ENCODE results near the gene KRT13. TPM values are rescaled to one million over a fixed set of nuclear protein-coding genes. Genes with fewer than 3 reads are reported as not detected.

KRT13 gene
- total RNA-seq, 2 donors from 2014 or later, result not detected

GRCh38 chr17:41453066-41453465, 52.3 kb downstream of the KRT13 start:
- no peaks in the 10 kb centered on the region for H3K4me1 ChIP-seq
- H3K4me3 ChIP-seq, result no peak overlapping the region
- no peaks in the 10 kb centered on the region for H3K36me3 ChIP-seq
- H3K27ac ChIP-seq, result no peak overlapping the region
- no peak for DNase-seq (ENCODE audit: low spot score)
- no peaks in the 10 kb centered on the region for H3K27me3 ChIP-seq
- H3K9me3 ChIP-seq, result peaks cover 0 to 16% of the 10 kb centered on the region in 2 donors
- TF ChIP-seq CTCF (IDR thresholded peaks at IDR 0.05), result no peak

- no peak for DNase-seq (ENCODE audit: low spot score)
- Histone ChIP-seq H3K4me1 (no peaks in the 10 kb centered on the region), H3K27me3 (no peaks in the 10 kb centered on the region), H3K27ac (no peak overlapping the region), H3K36me3 (no peaks in the 10 kb centered on the region), H3K9me3 (peaks cover 0 to 16% of the 10 kb centered on the region in 2 donors), H3K4me3 (no peak overlapping the region)
- no peak for TF ChIP-seq CTCF (IDR thresholded peaks at IDR 0.05)
Observed at GRCh38 chr17:41452281-41452680, 53.1 kb downstream of the KRT13 start.

- peaks cover 0 to 16% of the 10 kb centered on the region in 2 donors for H3K9me3 ChIP-seq
- no peaks in the 10 kb centered on the region for H3K27me3 ChIP-seq
- no peak overlapping the region for H3K4me3 ChIP-seq
- no peak for DNase-seq (ENCODE audit: low spot score)
- no peaks in the 10 kb centered on the region for H3K4me1 ChIP-seq
- H3K36me3 ChIP-seq, result no peaks in the 10 kb centered on the region
- no peak for TF ChIP-seq CTCF (IDR thresholded peaks at IDR 0.05)
- no peak overlapping the region for H3K27ac ChIP-seq
Observed at GRCh38 chr17:41451154-41451728, 54.2 kb downstream of the KRT13 start.

Small RNA genes lying within 50 kb of the gene (microRNA-seq; reads per million reads assigned to microRNA genes)
- 0 reads per million in 2 donors for gene MIR6510 (ENCODE audit: borderline number of aligned reads in 2 of 2, borderline replicate concordance in 1 of 2)

Other genes with a start within 250 kb of the KRT13 start
- gene KRTAP9-6, start 240.2 kb downstream of the KRT13 start, total RNA-seq, result not detected
- gene KRTAP9-7, start 229.9 kb downstream of the KRT13 start, total RNA-seq, result not detected
- gene KRTAP29-1, start 202.8 kb downstream of the KRT13 start, total RNA-seq, result not detected
- not detected for gene KRTAP16-1, start 196.3 kb downstream of the KRT13 start, total RNA-seq
- gene KRTAP17-1, start 189.9 kb downstream of the KRT13 start, total RNA-seq, result not detected
- gene KRT33A, start 154.8 kb downstream of the KRT13 start, total RNA-seq, result not detected
- gene KRT33B, start 135.8 kb downstream of the KRT13 start, total RNA-seq, result not detected
- not detected for gene KRT34, start 123.3 kb downstream of the KRT13 start, total RNA-seq
- not detected for gene KRT31, start 108.0 kb downstream of the KRT13 start, total RNA-seq
- gene KRT37, start 81.0 kb downstream of the KRT13 start, total RNA-seq, result not detected
- gene KRT38, start 64.6 kb downstream of the KRT13 start, total RNA-seq, result not detected
- not detected for gene KRT32, start 38.2 kb downstream of the KRT13 start, total RNA-seq
- not detected for gene KRT35, start 24.5 kb downstream of the KRT13 start, total RNA-seq
- not detected for gene KRT36, start 15.7 kb downstream of the KRT13 start, total RNA-seq
- gene KRT15, start 13.3 kb upstream of the KRT13 start, total RNA-seq, result under 1 TPM in 1 of 2 donors, not detected in 1; 0.47 TPM
- 100 to 1,000 TPM in 1 of 2 donors, 10 to 100 TPM in 1; 27.8 to 165 TPM for gene KRT19, start 22.7 kb upstream of the KRT13 start, total RNA-seq
- gene KRT9, start 66.4 kb upstream of the KRT13 start, total RNA-seq, result not detected
- 10 to 100 TPM in 1 of 2 donors, not detected in 1; 20.3 TPM for gene KRT14, start 81.3 kb upstream of the KRT13 start, total RNA-seq
- 1 to 10 TPM in 1 of 2 donors, not detected in 1; 2.2 TPM for gene KRT16, start 107.2 kb upstream of the KRT13 start, total RNA-seq
- not detected for gene KRT17, start 119.0 kb upstream of the KRT13 start, total RNA-seq
- gene EIF1, start 183.3 kb upstream of the KRT13 start, total RNA-seq, result 100 to 1,000 TPM; 331 to 390 TPM
- not detected for gene GAST, start 206.7 kb upstream of the KRT13 start, total RNA-seq
- under 1 TPM in 1 of 2 donors, not detected in 1; 0.08 TPM for gene HAP1, start 229.0 kb upstream of the KRT13 start, total RNA-seq